Upper lobe of left lung (tissue), 6 donors: ENCODE measurements around the gene HBS1L. TPM values are rescaled to one million over a fixed set of nuclear protein-coding genes. Genes with fewer than 3 reads are reported as not detected.

Experiments
- ATAC-seq, 2 donors: fragments of 200-7000 bp; cut with Tn5 transposase; one replicate each; pipeline ENCODE4 v1.9.1; 2022; ENCODE audit warnings: mild to moderate bottlenecking in 2 of 2, moderate library complexity in 2 of 2; ENCODE audit not compliant: low FRiP score in 2 of 2
- DNase-seq, 2 donors: peaks; one replicate each; pipeline ENCODE4 v3.0.0-alpha.2; 2019 to 2020
- H3K27ac ChIP-seq, 4 donors: fragments of 200-600 bp; sonication (generic); one replicate each; pipeline ENCODE4 v1.5.1; 2016 to 2019
- H3K27me3 ChIP-seq, 4 donors: fragments of 200-600 bp; sonication (generic); one replicate each; pipeline ENCODE4 v1.5.1; 2017 to 2019
- H3K36me3 ChIP-seq, 4 donors: fragments of 200-600 bp; sonication (generic); one replicate each; pipeline ENCODE4 v1.5.1; 2016 to 2019
- H3K4me1 ChIP-seq, 4 donors: fragments of 200-600 bp; sonication (generic); one replicate each; pipeline ENCODE4 v1.5.1; 2018 to 2019
- H3K4me3 ChIP-seq, 4 donors: fragments of 200-600 bp; sonication (generic); one replicate each; pipeline ENCODE4 v1.5.1; 2017 to 2019; ENCODE audit warnings: mild to moderate bottlenecking in 2 of 4, moderate library complexity in 1 of 4
- H3K9me3 ChIP-seq, 4 donors: fragments of 200-600 bp; sonication (generic); one replicate each; pipeline ENCODE4 v1.5.1; 2018 to 2019
- CTCF ChIP-seq, 6 experiments: fragments of 450-650 bp in 4 of 6; fragments of 200-600 bp in 2 of 6; sonication (generic) in 2 of 6; IDR thresholded peaks; one replicate each; pipeline ENCODE4 v1.5.1; 2016 to 2019; ENCODE audit warnings: antibody characterized with exemption in 6 of 6
- EP300 ChIP-seq, 4 donors: sonication (generic); formaldehyde crosslinking; IDR thresholded peaks; one replicate each; pipeline ENCODE4 v1.5.1; 2017; ENCODE audit warnings: antibody characterized with exemption in 4 of 4, control low read depth in 2 of 4
- POLR2A ChIP-seq, 4 donors: fragments of 450-650 bp; IDR thresholded peaks; one replicate each; pipeline ENCODE4 v1.5.1; 2016 to 2017; ENCODE audit warnings: antibody characterized with exemption in 4 of 4, mild to moderate bottlenecking in 2 of 4
- POLR2AphosphoS5 ChIP-seq, 2 donors: sonication (generic); formaldehyde crosslinking; IDR thresholded peaks; one replicate each; pipeline ENCODE4 v1.5.1; 2017; ENCODE audit warnings: antibody characterized with exemption in 2 of 2
- WGBS, 2 donors: methylation state at CpG; one replicate each; pipeline ENCODE4 v1.1.5; 2017 to 2018; 5-methylcytosine and 5-hydroxymethylcytosine counted together
- total RNA-seq, 6 donors: library from RNA; depleted of rRNA in 4 of 6; stranded (reverse); fragments of >200 nt in 4 of 6; gene quantifications; one replicate each; pipeline versions ENCODE4 v1.1.0 to v1.2.1, GENCODE V29; 2016 to 2021
- donor health status: DM: no; HTN: no; CAD: no; lungs with moderate emphysema.
- donor health status: DM: no; HTN: yes; CAD: no; lungs with severe emphysema.

The HBS1L gene
- total RNA-seq, 6 donors from 2014 or later, result 16.8 to 47.0 (median 38.5) TPM

- Histone ChIP-seq H3K27ac (no peak overlapping the region), H3K4me3 (no peak overlapping the region), H3K27me3 (no peaks in the 10 kb centered on the region), H3K4me1 (no peaks in the 10 kb centered on the region), H3K36me3 (no peaks in the 10 kb centered on the region), H3K9me3 (no peaks in the 10 kb centered on the region)
- TF ChIP-seq POLR2AphosphoS5 (IDR thresholded peaks at IDR 0.05) (no peak), EP300 (IDR thresholded peaks at IDR 0.05) (no peak), CTCF (IDR thresholded peaks at IDR 0.05) (no peak)
- no peak for ATAC-seq
- WGBS, 2 donors, result 81 to 83% methylated on average over 4 of the region's 4 CpGs
- no peak for DNase-seq
These were observed 40.2 kb downstream of the HBS1L start for GRCh38 chr6:135014353-135014832.

GRCh38 chr6:135013211-135013610, 41.4 kb downstream of the HBS1L start:
- Histone ChIP-seq H3K4me1 (no peaks in the 10 kb centered on the region), H3K36me3 (no peaks in the 10 kb centered on the region), H3K9me3 (no peaks in the 10 kb centered on the region), H3K27me3 (no peaks in the 10 kb centered on the region), H3K4me3 (no peak overlapping the region), H3K27ac (no peak overlapping the region)
- no peak for DNase-seq
- TF ChIP-seq EP300 (IDR thresholded peaks at IDR 0.05) (no peak), POLR2A (IDR thresholded peaks at IDR 0.05) (no peak), CTCF (IDR thresholded peaks at IDR 0.05) (no peak), POLR2AphosphoS5 (IDR thresholded peaks at IDR 0.05) (no peak)
- 79 to 86% methylated on average over 3 of the region's 3 CpGs for WGBS, 2 donors
- no peak for ATAC-seq

GRCh38 chr6:135012764-135013163, 41.9 kb downstream of the HBS1L start:
- DNase-seq, result no peak
- H3K27me3 ChIP-seq, result no peaks in the 10 kb centered on the region
- TF ChIP-seq POLR2A (IDR thresholded peaks at IDR 0.05) (no peak), POLR2AphosphoS5 (IDR thresholded peaks at IDR 0.05) (no peak), CTCF (IDR thresholded peaks at IDR 0.05) (no peak), EP300 (IDR thresholded peaks at IDR 0.05) (no peak)
- ATAC-seq, result no peak
- no peak overlapping the region for H3K4me3 ChIP-seq
- no peak overlapping the region for H3K27ac ChIP-seq
- no peaks in the 10 kb centered on the region for H3K4me1 ChIP-seq
- H3K36me3 ChIP-seq, result no peaks in the 10 kb centered on the region
- no peaks in the 10 kb centered on the region for H3K9me3 ChIP-seq

GRCh38 chr6:135012349-135012748, 42.3 kb downstream of the HBS1L start:
- no peak for ATAC-seq
- H3K4me3 ChIP-seq, result no peak overlapping the region
- no peaks in the 10 kb centered on the region for H3K36me3 ChIP-seq
- no peaks in the 10 kb centered on the region for H3K9me3 ChIP-seq
- 86 to 98% methylated on average over 2 of the region's 2 CpGs for WGBS, 2 donors
- no peak for TF ChIP-seq CTCF (IDR thresholded peaks at IDR 0.05)
- no peak for TF ChIP-seq POLR2A (IDR thresholded peaks at IDR 0.05)
- TF ChIP-seq EP300 (IDR thresholded peaks at IDR 0.05), result no peak
- no peak for TF ChIP-seq POLR2AphosphoS5 (IDR thresholded peaks at IDR 0.05)
- no peak overlapping the region for H3K27ac ChIP-seq
- H3K4me1 ChIP-seq, result no peaks in the 10 kb centered on the region
- no peak for DNase-seq
- no peaks in the 10 kb centered on the region for H3K27me3 ChIP-seq

GRCh38 chr6:135008941-135009290, 45.7 kb downstream of the HBS1L start:
- ATAC-seq (no peak), DNase-seq (no peak)
- H3K4me1 ChIP-seq, result no peaks in the 10 kb centered on the region
- no peaks in the 10 kb centered on the region for H3K9me3 ChIP-seq
- no peaks in the 10 kb centered on the region for H3K36me3 ChIP-seq
- WGBS, 2 donors, result 65 to 69% methylated on average over 1 of the region's 1 CpG
- no peaks in the 10 kb centered on the region for H3K27me3 ChIP-seq
- TF ChIP-seq CTCF (IDR thresholded peaks at IDR 0.05) (no peak), EP300 (IDR thresholded peaks at IDR 0.05) (no peak), POLR2AphosphoS5 (IDR thresholded peaks at IDR 0.05) (no peak), POLR2A (IDR thresholded peaks at IDR 0.05) (no peak)
- no peak overlapping the region for H3K4me3 ChIP-seq
- no peak overlapping the region for H3K27ac ChIP-seq
